Measurements from ENCODE around the gene ZDHHC16. TPM values are rescaled to one million over a fixed set of nuclear protein-coding genes. Genes with fewer than 3 reads are reported as not detected.
A peak's percentile ranks its signal among the peaks of the same experiment; 100 is the strongest.

The ZDHHC16 gene
- polyA plus RNA-seq, 3 donors: 16.3 to 26.4 (median 24.1) TPM

- Mint-ChIP-seq H3K4me1 (peaks cover 49% of the 10 kb centered on the region), H3K36me3 (peaks cover 33 to 42% of the 10 kb centered on the region in 2 donors), H3K9me3 (peaks cover 0 to 3% (median 0%) of the 10 kb centered on the region in 7 donors), H3K4me3 (peak overlapping the region; percentile 85 to 90), H3K27ac (peak overlapping the region; percentile 77 to 95 (median 89)), H3K27me3 (ENCODE audit: low read depth in 3 of 3) (no peaks in the 10 kb centered on the region)
- intact Hi-C loops (cut with micrococcal nuclease): loop anchor here in 1 of 2 donors (2.0 to 5.0 kb wide), 2 partner anchors 15 to 95 kb away; partner anchors contain the start of gene FRAT2
- peak overlapping the region; percentile 75 to 92 for H3K27ac ChIP-seq (ENCODE audit: low read depth in 1 of 2, low read length in 2 of 2)
- peaks cover 26 to 31% of the 10 kb centered on the region in 2 donors for H3K36me3 ChIP-seq (replicated peaks in 1 of 2; ENCODE audit: control insufficient read depth in 1 of 2, insufficient read depth in 2 of 2, low read length in 2 of 2)
- H3K27me3 ChIP-seq (ENCODE audit: control insufficient read depth in 2 of 2, insufficient read depth in 2 of 2, low read length in 2 of 2): no peaks in the 10 kb centered on the region
- H4K20me1 ChIP-seq (ENCODE audit: insufficient read depth, low read length): peaks cover 43% of the 10 kb centered on the region
- peak in 1 of 3 donors; percentile 52 for DNase-seq
- peaks cover 60 to 65% of the 10 kb centered on the region in 2 donors for H3K4me1 ChIP-seq (ENCODE audit: control insufficient read depth in 1 of 2, insufficient read depth in 2 of 2, low read length in 2 of 2)
- H3K9ac ChIP-seq (ENCODE audit: insufficient read depth, low read length, poor library complexity, severe bottlenecking): peak overlapping the region; percentile 81
- peak overlapping the region; percentile 86 for H3K4me2 ChIP-seq (replicated peaks; ENCODE audit: extremely low read depth, low read length, poor library complexity, severe bottlenecking)
- no peak for TF ChIP-seq CTCF (IDR thresholded peaks at IDR 0.05)
- H3K79me2 ChIP-seq (ENCODE audit: insufficient read depth, low read length): peaks cover 70% of the 10 kb centered on the region
- no peak overlapping the region for H2AFZ ChIP-seq (ENCODE audit: insufficient read depth, low read depth, low read length, poor library complexity, severe bottlenecking)
- H3K4me3 ChIP-seq (replicated peaks in 1 of 3; ENCODE audit: low read depth in 2 of 3, low read length in 3 of 3): peak overlapping the region; percentile 80 to 96 (median 82)
- H3K9me3 ChIP-seq (replicated peaks in 1 of 2; ENCODE audit: control insufficient read depth in 1 of 2, insufficient read depth in 1 of 2, low read length in 2 of 2): no peaks in the 10 kb centered on the region
- WGBS (ENCODE audit: insufficient coverage): 68% methylated on average over 6 of the region's 9 CpGs
These were observed 18.3 kb upstream of the ZDHHC16 start for GRCh38 chr10:97427571-97428179.

GRCh38 chr10:97428572-97428981 lies 17.4 kb upstream of the ZDHHC16 start:
- peaks cover 46% of the 10 kb centered on the region for H4K20me1 ChIP-seq (ENCODE audit: insufficient read depth, low read length)
- 17% methylated on average over 1 of the region's 4 CpGs for WGBS (ENCODE audit: insufficient coverage)
- intact Hi-C loops (cut with micrococcal nuclease): loop anchor here in 1 of 2 donors (2.0 to 5.0 kb wide), 2 partner anchors 14 to 96 kb away; partner anchors contain the start of gene FRAT2
- H3K9me3 Mint-ChIP-seq: no peaks in the 10 kb centered on the region
- peak overlapping the region; percentile 94 to 97 (median 95) for H3K27ac Mint-ChIP-seq
- no peaks in the 10 kb centered on the region for H3K27me3 ChIP-seq (ENCODE audit: control insufficient read depth in 2 of 2, insufficient read depth in 2 of 2, low read length in 2 of 2)
- peaks cover 70% of the 10 kb centered on the region for H3K79me2 ChIP-seq (ENCODE audit: insufficient read depth, low read length)
- peaks cover 38 to 47% of the 10 kb centered on the region in 2 donors for H3K36me3 Mint-ChIP-seq
- no peak for TF ChIP-seq CTCF (IDR thresholded peaks at IDR 0.05)
- peak overlapping the region; percentile 43 for H3K9ac ChIP-seq (ENCODE audit: insufficient read depth, low read length, poor library complexity, severe bottlenecking)
- no peaks in the 10 kb centered on the region for H3K27me3 Mint-ChIP-seq (ENCODE audit: low read depth in 3 of 3)
- peak overlapping the region; percentile 86 for H3K4me2 ChIP-seq (replicated peaks; ENCODE audit: extremely low read depth, low read length, poor library complexity, severe bottlenecking)
- H3K4me3 Mint-ChIP-seq: peak overlapping the region; percentile 68 to 78
- peaks cover 41% of the 10 kb centered on the region for H3K4me1 Mint-ChIP-seq
- H3K4me1 ChIP-seq (ENCODE audit: control insufficient read depth in 1 of 2, insufficient read depth in 2 of 2, low read length in 2 of 2): peaks cover 51 to 57% of the 10 kb centered on the region in 2 donors
- DNase-seq: peak in 2 of 3 donors; percentile 45 to 48
- peak overlapping the region; percentile 50 for H2AFZ ChIP-seq (ENCODE audit: insufficient read depth, low read depth, low read length, poor library complexity, severe bottlenecking)
- H3K36me3 ChIP-seq (replicated peaks in 1 of 2; ENCODE audit: control insufficient read depth in 1 of 2, insufficient read depth in 2 of 2, low read length in 2 of 2): peaks cover 29 to 37% of the 10 kb centered on the region in 2 donors
- H3K4me3 ChIP-seq (replicated peaks in 1 of 3; ENCODE audit: low read depth in 2 of 3, low read length in 3 of 3): peak overlapping the region in 2 of 3 experiments; percentile 14 to 96
- peak overlapping the region; percentile 64 to 92 for H3K27ac ChIP-seq (ENCODE audit: low read depth in 1 of 2, low read length in 2 of 2)
- H3K9me3 ChIP-seq (replicated peaks in 1 of 2; ENCODE audit: control insufficient read depth in 1 of 2, insufficient read depth in 1 of 2, low read length in 2 of 2): no peaks in the 10 kb centered on the region
